AG09319 (cell line): ENCODE measurements around the gene CNTN4.

Source experiments
- DNase-seq: peaks from one replicate; pipeline ENCODE4 v3.0.0-alpha.2; 2010; ENCODE audit warnings: low read depth; ENCODE audit errors: extremely low read depth
- CTCF ChIP-seq: IDR thresholded peaks from 2 replicates; pipeline ENCODE4 v1.5.1; 2011; ENCODE audit warnings: low read depth, mild to moderate bottlenecking, inconsistent platforms, low read length, moderate library complexity

CNTN4 gene

GRCh38 chr3:2839876-2840275, 741.2 kb downstream of the CNTN4 start:
- no peak for TF ChIP-seq CTCF
- DNase-seq: no peak

- DNase-seq: no peak
- no peak for TF ChIP-seq CTCF
Measured at GRCh38 chr3:2847062-2847841, 748.6 kb downstream of the CNTN4 start.

- TF ChIP-seq CTCF: no peak
- DNase-seq: no peak
Measured at GRCh38 chr3:2849092-2849491, 750.4 kb downstream of the CNTN4 start.

GRCh38 chr3:2850701-2851100, 752.0 kb downstream of the CNTN4 start:
- no peak for TF ChIP-seq CTCF

GRCh38 chr3:2851361-2851760, 752.7 kb downstream of the CNTN4 start:
- DNase-seq: no peak
- no peak for TF ChIP-seq CTCF

More at GRCh38 chr3:2850701-2851100, 752.0 kb downstream of the CNTN4 start:
- DNase-seq: no peak

- no peak for TF ChIP-seq CTCF
- DNase-seq: no peak
Measured at GRCh38 chr3:2851835-2852234, 753.2 kb downstream of the CNTN4 start.

- no peak for TF ChIP-seq CTCF
- no peak for DNase-seq
Measured at GRCh38 chr3:2853651-2854050, 755.0 kb downstream of the CNTN4 start.
